HepG2 (cell line): ENCODE results near the gene DIAPH3. TPM values are rescaled to one million over a fixed set of nuclear protein-coding genes. Genes with fewer than 3 reads are reported as not detected.

Source experiments
- ATAC-seq: fragments of 200-7000 bp; cut with Tn5 transposase; 3 replicates; pipeline ENCODE4 v1.9.1; 2020; ENCODE audit warnings: mild to moderate bottlenecking, moderate library complexity
- BruUV-seq: library from RNA; stranded (reverse); fragments of 400-500 nt; replicated peaks from 2 replicates; lab custom pipeline; 2021; lab: Mats Ljungman, UMichigan
- CTCF ChIA-PET: fragments of 300-600 bp; formaldehyde crosslinking; extraction: SDS; loops from one replicate; lab custom pipeline; 2021; ENCODE audit warnings: low total read pairs, inconsistent platforms, low intra/inter-chr PET ratio; lab: Yijun Ruan, JAX
- POLR2A ChIA-PET: fragments of 350-600 bp; sonication (Branson Sonifier 250); formaldehyde crosslinking; loops from one replicate; lab custom pipeline; 2020; ENCODE audit warnings: antibody characterized with exemption, inconsistent platforms; lab: Yijun Ruan, JAX
- DNase-seq: peaks from one replicate; pipeline ENCODE4 v3.0.0-alpha.2; 2015; ENCODE audit warnings: low spot score
- FAIRE-seq: peaks from 3 replicates; lab custom pipeline; 2011; peaks lifted over from hg19 to GRCh38; lab: Jason Lieb, UNC
- H2AFZ ChIP-seq: one replicate; pipeline ENCODE4 v1.6.1; 2011; ENCODE audit warnings: low read length, inconsistent platforms
- H3K27ac ChIP-seq: fragments of 300-600 bp; 3 replicates; pipeline ENCODE4 v1.8.0; 2011; ENCODE audit warnings: mixed run types, mild to moderate bottlenecking, mixed read lengths, low read length, inconsistent platforms; ENCODE audit not compliant: insufficient read depth; ENCODE audit errors: extremely low read length
- H3K27me3 ChIP-seq, 2 experiments: fragments of 200-600 bp in 1 of 2; 2 replicates in 1 of 2; 3 replicates in 1 of 2; pipeline versions ENCODE4 v1.6.0 to v1.8.0; 2011; ENCODE audit warnings: low read length in 2 of 2, mild to moderate bottlenecking in 2 of 2, moderate library complexity in 2 of 2, inconsistent platforms in 1 of 2; ENCODE audit not compliant: insufficient read depth in 2 of 2, control insufficient read depth in 1 of 2
- H3K36me3 ChIP-seq, 2 experiments: fragments of 200-600 bp in 1 of 2; replicated peaks in 1 of 2; 2 replicates in 1 of 2; 3 replicates in 1 of 2; pipeline versions ENCODE4 v1.5.1 to v1.8.0; 2011; ENCODE audit warnings: low read length in 2 of 2, inconsistent platforms in 1 of 2; ENCODE audit not compliant: insufficient read depth in 2 of 2, control insufficient read depth in 1 of 2
- H3K4me1 ChIP-seq: 2 replicates; pipeline ENCODE4 v1.5.1; 2012; ENCODE audit warnings: low read length, inconsistent platforms; ENCODE audit not compliant: insufficient read depth
- H3K4me2 ChIP-seq: 2 replicates; pipeline ENCODE4 v1.6.0; 2011; ENCODE audit warnings: low read depth, low read length, inconsistent platforms
- H3K4me3 ChIP-seq, 3 experiments: fragments of 200-600 bp in 1 of 3; sonication (generic), shearing (Covaris generic) in 1 of 3; replicated peaks in 1 of 3; 2 replicates each; pipeline ENCODE4 v1.5.1; 2011 to 2016; ENCODE audit warnings: low read length in 3 of 3, inconsistent platforms in 2 of 3, low read depth in 2 of 3, mild to moderate bottlenecking in 2 of 3, control low read depth in 1 of 3, mixed read lengths in 1 of 3; ENCODE audit not compliant: insufficient read depth in 1 of 3
- H3K79me2 ChIP-seq: one replicate; pipeline ENCODE4 v1.6.1; 2011; ENCODE audit warnings: low read length, inconsistent platforms; ENCODE audit not compliant: insufficient read depth
- H3K9ac ChIP-seq: 2 replicates; pipeline ENCODE4 v1.6.0; 2011; ENCODE audit warnings: mild to moderate bottlenecking, low read depth, low read length, inconsistent platforms; ENCODE audit not compliant: insufficient read depth
- H3K9me3 ChIP-seq: 2 replicates; pipeline ENCODE4 v1.5.1; 2012; ENCODE audit warnings: mild to moderate bottlenecking, low read length
- H4K20me1 ChIP-seq: 2 replicates; pipeline ENCODE4 v1.6.0; 2011; ENCODE audit warnings: inconsistent platforms, mild to moderate bottlenecking, low read length, moderate library complexity; ENCODE audit not compliant: insufficient read depth
- NFIC ChIP-seq: IDR thresholded peaks from 2 replicates; pipeline ENCODE4 v1.6.1; 2012; ENCODE audit warnings: mild to moderate bottlenecking, low read length, inconsistent platforms
- TMF1 ChIP-seq: sonication (generic); formaldehyde crosslinking; IDR thresholded peaks from 2 replicates; pipeline ENCODE4 v1.8.1; 2022; ENCODE audit warnings: low read depth, missing genetic modification reagents
- ZMYM3 ChIP-seq: sonication (generic); formaldehyde crosslinking; IDR thresholded peaks from 2 replicates; pipeline ENCODE4 v1.5.1; 2020; ENCODE audit warnings: mild to moderate bottlenecking, missing genetic modification reagents
- ZNF567 ChIP-seq: sonication (generic); formaldehyde crosslinking; IDR thresholded peaks from 2 replicates; pipeline ENCODE4 v1.8.1; 2023; ENCODE audit warnings: mild to moderate bottlenecking, missing genetic modification reagents, borderline replicate concordance
- ZNF7 ChIP-seq: IDR thresholded peaks from 2 replicates; pipeline ENCODE4 v1.6.1; 2016; ENCODE audit warnings: missing biosample characterization, missing genetic modification reagents
- WGBS: methylation state at CpG from one replicate; pipeline ENCODE4 v1.1.6; 2017; ENCODE audit warnings: low lambda C conversion rate; 5-methylcytosine and 5-hydroxymethylcytosine counted together
- in situ Hi-C: cut with HindIII; loops from 2 replicates; pipeline ENCODE4 v1.10.0; 2017; ENCODE audit warnings: low pct_unique_long_range_greater_than_20kb; ENCODE audit not compliant: extremely low pct_ligation_motif_present
- intact Hi-C: fragments of 100-400 bp; cut with micrococcal nuclease; formaldehyde crosslinking; loops from one replicate; pipeline ENCODE4 v1.10.0; 2022; ENCODE audit not compliant: unreplicated experiment
- polyA plus RNA-seq, 8 experiments: library from polyadenylated mRNA; depleted of rRNA in 3 of 8; stranded (reverse) in 7 of 8; unstranded in 1 of 8; fragments of >200 nt; fragmentation: Illumina TruSeq in 4 of 8; extraction: Trizol in 4 of 8; gene quantifications; 2 replicates each; pipeline versions ENCODE4 v1.2.1 to v1.2.3, GENCODE V29; 2011 to 2016; ENCODE audit warnings: low read depth in 4 of 8, missing spikeins in 1 of 8, mixed read lengths in 1 of 8; ENCODE audit not compliant: insufficient read depth in 1 of 8
- total RNA-seq, 5 experiments: library from RNA; depleted of rRNA; stranded (reverse); fragments of >200 nt; fragmentation: Illumina TruSeq; extraction: Trizol; gene quantifications; 2 replicates each; pipeline ENCODE4 v1.2.3, GENCODE V29; 2016; ENCODE audit warnings: low read depth in 1 of 5
- TF ChIP-seq, protein P1 (sequence below): sonication (generic); formaldehyde crosslinking; IDR thresholded peaks from 2 replicates; pipeline ENCODE4 v1.8.0; 2022; ENCODE audit warnings: missing genetic modification reagents, low read depth, mild to moderate bottlenecking, borderline replicate concordance
- TF ChIP-seq, protein P2 (sequence below): conservative IDR thresholded peaks from 2 replicates; pipeline ENCODE4 v1.6.1; 2018; ENCODE audit warnings: missing genetic modification reagents
- TF ChIP-seq, protein P3 (sequence below): sonication (generic); formaldehyde crosslinking; IDR thresholded peaks from 2 replicates; pipeline ENCODE4 v1.4.0; 2020; ENCODE audit warnings: mild to moderate bottlenecking, missing genetic modification reagents
- TF ChIP-seq, protein P4 (sequence below): sonication (generic); formaldehyde crosslinking; IDR thresholded peaks from 2 replicates; pipeline ENCODE4 v1.4.0; 2020; ENCODE audit warnings: missing genetic modification reagents
- TF ChIP-seq, protein P5 (sequence below): sonication (generic); formaldehyde crosslinking; IDR thresholded peaks from 2 replicates; pipeline ENCODE4 v1.5.0; 2020; ENCODE audit warnings: mild to moderate bottlenecking, missing genetic modification reagents

DIAPH3 gene
- total and polyA plus RNA-seq, 2 of the 13 experiments (the other 11 are each of a cell fraction or from before 2014, with no cell fraction given): 4.0 to 9.3 TPM

DNA sequence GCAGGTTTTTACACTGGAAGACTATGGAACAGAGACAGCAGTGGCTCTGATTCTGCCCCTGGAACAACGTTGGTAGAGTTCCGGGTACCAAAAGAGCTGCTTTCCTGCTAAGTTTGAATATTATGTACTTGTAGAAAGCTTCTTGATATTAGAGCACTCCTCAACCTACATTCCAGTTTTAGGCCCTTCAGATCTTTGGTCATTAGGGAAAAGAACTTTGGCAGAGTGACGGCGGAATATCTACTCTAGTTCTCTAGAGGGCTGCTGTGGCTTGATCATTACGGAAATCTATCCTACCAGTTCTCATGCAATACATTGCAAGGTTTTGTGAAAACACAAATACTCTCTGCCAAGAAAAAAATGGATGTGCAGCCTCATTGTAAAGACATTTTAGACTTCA lies 415.7 kb downstream of the DIAPH3 start:
- Histone ChIP-seq H3K79me2 (no peaks in the 10 kb centered on the region), H3K27me3 (no peaks in the 10 kb centered on the region), H3K4me2 (no peak overlapping the region), H4K20me1 (no peaks in the 10 kb centered on the region), H3K27ac (no peak overlapping the region), H3K4me1 (0 out of 2 replicates have a peak, but pooled peaks cover 4% of the 10 kb centered on the region), H3K9me3 (no peaks in the 10 kb centered on the region), H2AFZ (no peak overlapping the region), H3K9ac (no peak overlapping the region), H3K4me3 (no peak overlapping the region), H3K36me3 (no peaks in the 10 kb centered on the region)
- in situ Hi-C loops: no loop called here
- no peak for DNase-seq
- no peak for ATAC-seq
- BruUV-seq: no TSS peak
- TF ChIP-seq, protein P1, sequence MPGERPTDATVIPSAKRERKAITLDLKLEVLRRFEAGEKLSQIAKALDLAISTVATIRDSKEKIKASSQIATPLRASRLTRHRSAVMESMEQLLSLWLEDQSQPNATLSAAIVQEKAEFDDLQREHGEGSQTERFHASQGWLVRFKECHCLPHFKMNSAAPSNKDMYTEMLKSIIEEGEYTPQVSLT (CRISPR knock-in tag): no peak
- TF ChIP-seq, protein P2, sequence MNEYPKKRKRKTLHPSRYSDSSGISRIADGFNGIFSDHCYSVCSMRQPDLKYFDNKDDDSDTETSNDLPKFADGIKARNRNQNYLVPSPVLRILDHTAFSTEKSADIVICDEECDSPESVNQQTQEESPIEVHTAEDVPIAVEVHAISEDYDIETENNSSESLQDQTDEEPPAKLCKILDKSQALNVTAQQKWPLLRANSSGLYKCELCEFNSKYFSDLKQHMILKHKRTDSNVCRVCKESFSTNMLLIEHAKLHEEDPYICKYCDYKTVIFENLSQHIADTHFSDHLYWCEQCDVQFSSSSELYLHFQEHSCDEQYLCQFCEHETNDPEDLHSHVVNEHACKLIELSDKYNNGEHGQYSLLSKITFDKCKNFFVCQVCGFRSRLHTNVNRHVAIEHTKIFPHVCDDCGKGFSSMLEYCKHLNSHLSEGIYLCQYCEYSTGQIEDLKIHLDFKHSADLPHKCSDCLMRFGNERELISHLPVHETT: no peak
- TF ChIP-seq, protein P3, sequence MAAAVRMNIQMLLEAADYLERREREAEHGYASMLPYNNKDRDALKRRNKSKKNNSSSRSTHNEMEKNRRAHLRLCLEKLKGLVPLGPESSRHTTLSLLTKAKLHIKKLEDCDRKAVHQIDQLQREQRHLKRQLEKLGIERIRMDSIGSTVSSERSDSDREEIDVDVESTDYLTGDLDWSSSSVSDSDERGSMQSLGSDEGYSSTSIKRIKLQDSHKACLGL (CRISPR knock-in tag): no peak
- no peak for TF ChIP-seq ZMYM3 (CRISPR knock-in tag)
- TF ChIP-seq, protein P4, sequence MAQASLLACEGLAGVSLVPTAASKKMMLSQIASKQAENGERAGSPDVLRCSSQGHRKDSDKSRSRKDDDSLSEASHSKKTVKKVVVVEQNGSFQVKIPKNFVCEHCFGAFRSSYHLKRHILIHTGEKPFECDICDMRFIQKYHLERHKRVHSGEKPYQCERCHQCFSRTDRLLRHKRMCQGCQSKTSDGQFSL (CRISPR knock-in tag): no peak
- no peak for TF ChIP-seq NFIC
- TF ChIP-seq TMF1: no peak
- no peak for TF ChIP-seq ZNF7
- TF ChIP-seq ZNF567 (CRISPR knock-in tag): no peak
- TF ChIP-seq, protein P5, sequence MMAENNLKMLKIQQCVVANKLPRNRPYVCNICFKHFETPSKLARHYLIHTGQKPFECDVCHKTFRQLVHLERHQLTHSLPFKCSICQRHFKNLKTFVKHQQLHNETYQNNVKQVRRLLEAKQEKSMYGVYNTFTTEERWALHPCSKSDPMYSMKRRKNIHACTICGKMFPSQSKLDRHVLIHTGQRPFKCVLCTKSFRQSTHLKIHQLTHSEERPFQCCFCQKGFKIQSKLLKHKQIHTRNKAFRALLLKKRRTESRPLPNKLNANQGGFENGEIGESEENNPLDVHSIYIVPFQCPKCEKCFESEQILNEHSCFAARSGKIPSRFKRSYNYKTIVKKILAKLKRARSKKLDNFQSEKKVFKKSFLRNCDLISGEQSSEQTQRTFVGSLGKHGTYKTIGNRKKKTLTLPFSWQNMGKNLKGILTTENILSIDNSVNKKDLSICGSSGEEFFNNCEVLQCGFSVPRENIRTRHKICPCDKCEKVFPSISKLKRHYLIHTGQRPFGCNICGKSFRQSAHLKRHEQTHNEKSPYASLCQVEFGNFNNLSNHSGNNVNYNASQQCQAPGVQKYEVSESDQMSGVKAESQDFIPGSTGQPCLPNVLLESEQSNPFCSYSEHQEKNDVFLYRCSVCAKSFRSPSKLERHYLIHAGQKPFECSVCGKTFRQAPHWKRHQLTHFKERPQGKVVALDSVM (CRISPR knock-in tag): no peak
- intact Hi-C loops: no loop called here
- CTCF ChIA-PET: no interaction called here
- POLR2A ChIA-PET: no interaction called here
- no peak for FAIRE-seq
- WGBS: 99% methylated on average over 5 of the region's 5 CpGs
